Naive thymus-derived CD4-positive, alpha-beta T cell (primary cell): ENCODE measurements around the gene ZNF526. TPM values are rescaled to one million over a fixed set of nuclear protein-coding genes. Genes with fewer than 3 reads are reported as not detected.

Experiments used
- ATAC-seq: fragments of 150-1000 bp; cut with Tn5 transposase; 2 replicates; pipeline ENCODE4 v1.10.0; 2021; ENCODE audit warnings: mild to moderate bottlenecking, moderate library complexity
- CTCF ChIA-PET: fragments of 350-600 bp; sonication (Branson Sonifier 250); formaldehyde crosslinking; loops from one replicate; lab custom pipeline; 2021; ENCODE audit warnings: antibody characterized with exemption; lab: Charles Lee
- POLR2A ChIA-PET: fragments of 350-600 bp; sonication (Branson Sonifier 250); formaldehyde crosslinking; loops from one replicate; lab custom pipeline; 2021; ENCODE audit warnings: antibody characterized with exemption, inconsistent platforms; lab: Charles Lee
- DNase-seq, 9 donors: peaks; one replicate each; pipeline versions ENCODE4 v3.0.0 to v3.0.0-alpha.2; 2020 to 2022; ENCODE audit warnings: mixed read lengths in 1 of 9
- H3K27ac ChIP-seq: one replicate; pipeline ENCODE4 v1.7.0; 2013; ENCODE audit warnings: mild to moderate bottlenecking, low read depth, low read length, moderate library complexity
- H3K27me3 ChIP-seq, 2 donors: one replicate each; pipeline ENCODE4 v1.7.0; 2013; ENCODE audit warnings: low read length in 2 of 2, mild to moderate bottlenecking in 2 of 2, moderate library complexity in 2 of 2; ENCODE audit not compliant: control insufficient read depth in 2 of 2, insufficient read depth in 2 of 2
- H3K36me3 ChIP-seq, 3 experiments: 1 replicate in 2 of 3; 2 replicates in 1 of 3; pipeline ENCODE4 v1.7.0; 2013; ENCODE audit warnings: low read length in 3 of 3, mild to moderate bottlenecking in 3 of 3, moderate library complexity in 1 of 3; ENCODE audit not compliant: insufficient read depth in 3 of 3, control insufficient read depth in 2 of 3
- H3K4me1 ChIP-seq, 2 donors: one replicate each; pipeline ENCODE4 v1.7.0; 2013; ENCODE audit warnings: low read length in 2 of 2, mild to moderate bottlenecking in 2 of 2, moderate library complexity in 1 of 2; ENCODE audit not compliant: control insufficient read depth in 2 of 2, insufficient read depth in 2 of 2
- H3K4me3 ChIP-seq: 2 replicates; pipeline ENCODE4 v1.7.0; 2013; ENCODE audit warnings: mild to moderate bottlenecking, low read length
- H3K9me3 ChIP-seq, 3 experiments: 1 replicate in 2 of 3; 2 replicates in 1 of 3; pipeline ENCODE4 v1.7.0; 2013; ENCODE audit warnings: low read length in 3 of 3; ENCODE audit not compliant: control insufficient read depth in 2 of 3
- H3K27ac Mint-ChIP-seq, 9 donors: one replicate each; pipeline ENCODE4 v1.8.0; 2020 to 2022; ENCODE audit warnings: mixed read lengths in 9 of 9, mild to moderate bottlenecking in 8 of 9, moderate library complexity in 5 of 9, inconsistent platforms in 2 of 9
- H3K27me3 Mint-ChIP-seq, 5 donors: one replicate each; pipeline ENCODE4 v1.8.0; 2021 to 2022; ENCODE audit warnings: mixed read lengths in 5 of 5, mild to moderate bottlenecking in 1 of 5
- H3K36me3 Mint-ChIP-seq, 5 donors: one replicate each; pipeline ENCODE4 v1.8.0; 2020 to 2022; ENCODE audit warnings: mixed read lengths in 5 of 5, mild to moderate bottlenecking in 3 of 5, inconsistent platforms in 1 of 5
- H3K4me1 Mint-ChIP-seq, 7 donors: one replicate each; pipeline ENCODE4 v1.8.0; 2020 to 2022; ENCODE audit warnings: mixed read lengths in 7 of 7, mild to moderate bottlenecking in 3 of 7, inconsistent platforms in 1 of 7
- H3K4me3 Mint-ChIP-seq, 10 donors: one replicate each; pipeline ENCODE4 v1.8.0; 2020 to 2022; ENCODE audit warnings: mild to moderate bottlenecking in 10 of 10, mixed read lengths in 10 of 10, moderate library complexity in 6 of 10, inconsistent platforms in 2 of 10
- H3K9me3 Mint-ChIP-seq, 11 donors: one replicate each; pipeline ENCODE4 v1.8.0; 2020 to 2022; ENCODE audit warnings: mixed read lengths in 11 of 11, mild to moderate bottlenecking in 4 of 11, inconsistent platforms in 1 of 11, moderate library complexity in 1 of 11
- intact Hi-C, 2 donors: fragments of 100-400 bp; cut with micrococcal nuclease; formaldehyde crosslinking; loops; one replicate each; pipeline ENCODE4 v1.15.1; 2023
- polyA plus RNA-seq, 2 donors: library from polyadenylated mRNA; unstranded; fragments of 300-500 nt; fragmentation: Illumina TruSeq; gene quantifications; one replicate each; pipeline ENCODE4 v1.2.3, GENCODE V29; 2021
- total RNA-seq, 6 experiments: library from RNA in 5 of 6; stranded (reverse) in 5 of 6; gene quantifications; 1 replicate in 5 of 6; 2 replicates in 1 of 6; pipeline ENCODE4 v1.2.3 and lab custom pipeline; 2021 to 2026

The ZNF526 gene
- total and polyA plus RNA-seq, 7 experiments from 2014 or later, result 4.0 to 25.2 (median 11.8) TPM

DNA sequence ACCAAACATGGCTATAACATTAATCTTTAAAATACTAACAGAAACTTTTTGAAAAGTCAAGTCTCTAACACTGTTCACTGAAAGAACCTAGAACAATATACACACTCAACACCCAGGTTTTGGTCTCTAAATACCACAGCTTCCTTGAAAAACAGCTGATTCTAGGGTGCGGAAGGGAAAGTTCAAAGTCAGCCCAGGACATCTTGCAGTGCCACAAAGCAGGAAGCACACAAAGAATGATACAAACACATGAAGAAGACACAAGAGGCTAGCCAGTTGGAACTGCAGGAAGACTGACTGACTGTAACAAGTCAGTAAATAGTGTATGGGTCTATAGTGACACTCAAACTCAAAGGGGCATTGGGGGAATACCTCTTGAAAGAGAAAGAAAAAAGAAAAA is 7.2 kb upstream of the ZNF526 start:
- peaks cover 0 to 5% (median 0%) of the 10 kb centered on the region in 11 donors for H3K9me3 Mint-ChIP-seq
- no peaks in the 10 kb centered on the region for H3K9me3 ChIP-seq
- ATAC-seq (no peak), DNase-seq (no peak)
- H3K36me3 ChIP-seq, result peaks cover 20 to 73% (median 30%) of the 10 kb centered on the region in 3 experiments
- no peak overlapping the region for H3K4me3 ChIP-seq
- peak overlapping the region; percentile 52 for H3K27ac ChIP-seq
- H3K4me3 Mint-ChIP-seq, result peak overlapping the region; percentile 26 to 99 (median 78)
- CTCF ChIA-PET, result interaction anchor here (1.0 kb wide), 1 partner anchor 84 kb away, joined by 3 read pairs; no protein-coding TSS in a partner anchor
- intact Hi-C loops, result loop anchor here in 1 of 2 donors (10.0 kb wide), 1 partner anchor 328 kb away; the partner anchor contains the start of gene ARHGEF1
- peak overlapping the region; percentile 40 to 84 (median 67) for H3K27ac Mint-ChIP-seq
- H3K4me1 ChIP-seq, result peaks cover 37 to 45% of the 10 kb centered on the region in 2 donors
- H3K36me3 Mint-ChIP-seq, result peaks cover 12 to 50% (median 39%) of the 10 kb centered on the region in 5 donors
- POLR2A ChIA-PET, result interaction anchor here (0.7 to 8.0 kb wide), 2 partner anchors 13 to 136 kb away, joined by 3 to 56 read pairs; no protein-coding TSS in a partner anchor
- H3K27me3 Mint-ChIP-seq, result peaks cover 0 to 3% (median 0%) of the 10 kb centered on the region in 5 donors
- peaks cover 58 to 79% (median 63%) of the 10 kb centered on the region in 7 donors for H3K4me1 Mint-ChIP-seq
- no peaks in the 10 kb centered on the region for H3K27me3 ChIP-seq

DNA sequence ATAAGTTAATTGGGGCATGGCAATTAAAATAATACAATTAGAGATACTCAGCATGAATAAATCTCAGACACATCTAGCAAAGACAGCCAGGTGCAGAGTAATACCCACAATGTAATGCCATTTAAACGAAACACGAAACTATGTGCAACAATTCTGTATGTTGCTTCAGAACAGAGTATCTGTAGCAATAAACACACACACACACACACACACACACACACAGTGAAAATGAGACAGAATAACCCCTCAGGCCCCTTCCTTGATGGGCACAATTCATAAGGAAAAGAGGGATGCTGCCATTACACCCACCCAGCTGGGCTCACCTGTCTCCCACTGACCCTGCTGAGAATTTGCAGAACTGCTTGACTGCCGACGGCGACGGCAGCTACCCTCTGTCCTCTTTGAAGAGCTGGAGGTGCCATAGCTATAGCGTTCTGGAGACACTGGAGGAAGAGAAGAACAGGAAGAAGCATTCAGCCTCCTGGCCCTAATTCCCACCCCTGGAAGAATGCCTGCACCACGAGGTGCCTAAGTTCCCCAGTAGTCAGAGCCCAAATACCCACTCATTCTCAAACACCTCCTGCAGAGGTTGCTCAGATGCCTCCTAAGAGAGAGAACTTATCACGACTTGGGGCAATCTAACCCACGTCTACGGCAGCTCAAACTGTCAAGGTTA is 5.2 kb upstream of the ZNF526 start:
- peaks cover 56 to 78% (median 64%) of the 10 kb centered on the region in 7 donors for H3K4me1 Mint-ChIP-seq
- H3K4me3 Mint-ChIP-seq, result peak overlapping the region; percentile 89 to 99 (median 95)
- no peak for ATAC-seq
- peaks cover 10 to 34% (median 28%) of the 10 kb centered on the region in 5 donors for H3K36me3 Mint-ChIP-seq
- peaks cover 0 to 3% (median 0%) of the 10 kb centered on the region in 5 donors for H3K27me3 Mint-ChIP-seq
- Histone ChIP-seq H3K4me3 (peak overlapping the region; percentile 75), H3K4me1 (peaks cover 47 to 61% of the 10 kb centered on the region in 2 donors), H3K27me3 (no peaks in the 10 kb centered on the region), H3K9me3 (no peaks in the 10 kb centered on the region), H3K27ac (peak overlapping the region; percentile 99), H3K36me3 (peaks cover 7 to 53% (median 17%) of the 10 kb centered on the region in 3 experiments)
- no peak for DNase-seq
- peak overlapping the region; percentile 30 to 98 (median 88) for H3K27ac Mint-ChIP-seq
- POLR2A ChIA-PET, result interaction anchor here (1.3 to 8.0 kb wide), 7 partner anchors 9 to 102 kb away, joined by 3 to 84 read pairs (median 6); partner anchors contain the start of gene GSK3A
- CTCF ChIA-PET, result interaction anchor here (1.0 to 2.3 kb wide), 4 partner anchors 13 to 82 kb away, joined by 3 to 8 read pairs (median 6); partner anchors contain the start of gene POU2F2
- peaks cover 0 to 5% (median 0%) of the 10 kb centered on the region in 11 donors for H3K9me3 Mint-ChIP-seq
- intact Hi-C loops, result loop anchor here (5.0 to 10.0 kb wide), 2 partner anchors 182 to 330 kb away; partner anchors contain the start of gene ARHGEF1 (in 1 of the 2)

DNA sequence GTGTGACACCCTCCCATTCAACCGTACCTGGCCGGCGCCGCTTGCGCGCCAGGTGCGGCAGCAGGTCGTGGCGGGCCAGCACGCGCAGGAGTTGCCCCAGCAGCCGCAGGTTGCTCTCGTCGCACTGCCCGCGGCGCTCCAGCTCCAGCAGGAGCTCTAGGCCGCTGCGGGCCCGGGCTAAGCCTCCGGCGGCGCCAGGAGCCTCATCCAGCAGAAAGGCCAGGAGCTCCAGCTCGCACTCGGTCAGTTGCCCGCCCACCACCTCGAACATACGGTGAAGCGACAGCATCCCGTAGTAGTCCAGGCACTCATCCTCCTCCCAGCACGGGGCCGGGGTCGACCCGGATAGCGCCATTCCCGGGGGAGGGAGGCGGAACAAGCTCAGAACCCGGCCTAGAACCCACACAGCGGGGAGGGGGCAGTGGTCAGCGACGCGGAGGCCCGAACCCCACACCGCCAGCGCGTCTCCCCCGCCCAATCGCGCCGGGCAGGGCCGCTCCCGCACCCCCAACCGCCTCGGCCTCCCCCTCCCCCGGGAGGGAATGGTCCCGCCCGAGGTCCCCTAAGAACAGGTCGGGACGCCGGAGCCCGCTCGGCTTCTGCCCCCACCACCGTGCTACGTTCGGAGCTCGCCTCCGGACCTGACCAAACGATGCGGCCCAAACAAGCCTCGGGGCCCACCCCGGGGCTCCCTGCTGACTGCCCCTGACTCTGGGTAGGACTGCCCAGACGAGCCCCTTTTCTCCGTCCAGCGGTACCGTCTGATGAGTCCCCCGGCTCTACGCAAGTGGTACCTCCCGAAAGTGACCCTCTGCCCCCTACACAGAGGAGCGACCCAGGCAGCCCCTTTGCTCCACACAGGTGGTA is 3.2 kb upstream of the ZNF526 start:
- H3K36me3 ChIP-seq, result peaks cover 5 to 43% (median 17%) of the 10 kb centered on the region in 3 experiments
- peaks cover 0 to 3% (median 0%) of the 10 kb centered on the region in 5 donors for H3K27me3 Mint-ChIP-seq
- H3K27ac Mint-ChIP-seq, result peak overlapping the region; percentile 94 to 100 (median 98)
- H3K36me3 Mint-ChIP-seq, result peaks cover 8 to 33% (median 25%) of the 10 kb centered on the region in 5 donors
- H3K9me3 Mint-ChIP-seq, result peaks cover 0 to 5% (median 0%) of the 10 kb centered on the region in 11 donors
- H3K4me3 ChIP-seq, result peak overlapping the region; percentile 75
- peaks cover 55 to 71% of the 10 kb centered on the region in 2 donors for H3K4me1 ChIP-seq
- POLR2A ChIA-PET, result interaction anchor here (0.9 to 8.0 kb wide), 9 partner anchors 9 to 87 kb away, joined by 3 to 84 read pairs (median 6); partner anchors contain the start of gene GSK3A
- DNase-seq, result peak in 5 of 9 donors; percentile 22 to 54 (median 27)
- no peak for ATAC-seq
- intact Hi-C loops, result loop anchor here (1.0 to 10.0 kb wide), 13 partner anchors 16 to 358 kb away; partner anchors contain the start of genes PAFAH1B3 (in 2 of the 2), PRR19 (in 2 of the 2), ARHGEF1 (in 1 of the 2) and MEGF8 (in 1 of the 2)
- peak overlapping the region; percentile 99 for H3K27ac ChIP-seq
- peak overlapping the region; percentile 89 to 99 (median 95) for H3K4me3 Mint-ChIP-seq
- no peaks in the 10 kb centered on the region for H3K27me3 ChIP-seq
- no peaks in the 10 kb centered on the region for H3K9me3 ChIP-seq
- CTCF ChIA-PET, result interaction anchor here (0.8 to 2.3 kb wide), 5 partner anchors 15 to 108 kb away, joined by 3 to 8 read pairs (median 6); no protein-coding TSS in a partner anchor
- H3K4me1 Mint-ChIP-seq, result peaks cover 59 to 82% (median 71%) of the 10 kb centered on the region in 7 donors

DNA sequence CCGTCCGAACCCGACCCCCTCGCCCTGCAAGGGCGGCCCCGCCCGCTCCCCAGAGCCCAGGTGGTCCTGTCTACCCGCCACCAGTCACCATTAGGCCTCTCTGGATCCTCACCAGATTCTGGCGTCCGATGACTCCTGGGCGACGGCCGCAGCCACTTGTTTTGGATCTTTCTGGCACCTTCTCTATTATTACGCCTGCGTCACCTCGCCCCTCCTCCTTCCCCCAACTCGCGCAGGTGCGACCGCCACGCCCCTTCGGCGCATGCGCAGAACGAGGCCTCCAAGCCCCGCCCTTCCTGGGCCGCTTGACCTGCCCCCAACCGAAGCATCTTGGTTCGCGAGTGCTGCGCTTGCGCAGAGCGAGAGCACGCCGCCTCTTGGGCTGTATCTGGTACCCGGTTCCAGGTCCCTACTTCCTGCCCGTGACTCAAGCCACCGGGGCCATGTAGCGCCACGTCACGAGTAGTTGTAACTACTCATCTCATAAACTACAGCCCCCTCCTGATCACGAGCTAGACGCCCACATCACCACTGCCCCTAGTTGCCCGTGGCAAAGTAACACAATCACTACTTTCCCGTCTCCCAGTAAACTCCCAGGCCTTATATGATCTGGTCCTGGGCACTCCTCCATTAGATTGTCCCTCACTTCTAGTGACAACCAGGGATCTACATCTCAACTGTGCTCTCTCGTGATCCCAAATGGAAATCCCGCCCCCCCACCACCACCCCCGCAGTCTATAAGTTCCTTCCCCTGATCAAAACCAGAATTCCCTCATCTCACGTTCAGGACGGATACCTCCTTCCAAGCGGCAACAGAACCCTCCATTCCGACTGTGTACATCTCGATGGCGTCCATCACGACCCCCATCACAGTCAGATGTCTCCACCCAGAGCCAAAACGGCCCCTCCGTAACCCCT is 2.3 kb upstream of the ZNF526 start, which contains the start of gene DEDD2:
Gene DEDD2 (minus strand): TSS at position 158 of the 918 bp plus-strand sequence. CDS start 670 bp downstream, outside the sequence.
- Mint-ChIP-seq H3K36me3 (peaks cover 7 to 36% (median 28%) of the 10 kb centered on the region in 5 donors), H3K4me1 (peaks cover 62 to 82% (median 73%) of the 10 kb centered on the region in 7 donors), H3K27me3 (peaks cover 0 to 3% (median 0%) of the 10 kb centered on the region in 5 donors), H3K4me3 (peak within 1 kb of the TSS; percentile 89 to 99 (median 95)), H3K9me3 (peaks cover 0 to 5% (median 0%) of the 10 kb centered on the region in 11 donors), H3K27ac (peak within 1 kb of the TSS; percentile 94 to 100 (median 98))
- peaks cover 5 to 35% (median 17%) of the 10 kb centered on the region in 3 experiments for H3K36me3 ChIP-seq
- ChIA-PET POLR2A (interaction anchor here (0.6 to 8.0 kb wide), 4 partner anchors 15 to 85 kb away, joined by 3 to 84 read pairs (median 36); partner anchors contain the start of genes GSK3A and PAFAH1B3), CTCF (interaction anchor here (2.0 to 3.5 kb wide), 2 partner anchors 26 to 61 kb away, joined by 6 to 24 read pairs; partner anchors contain the start of gene GSK3A)
- no peaks in the 10 kb centered on the region for H3K9me3 ChIP-seq
- peak; percentile 99 to 100 (median 100) for DNase-seq
- H3K4me3 ChIP-seq, result peak within 1 kb of the TSS; percentile 75
- peak within 1 kb of the TSS; percentile 99 for H3K27ac ChIP-seq
- H3K27me3 ChIP-seq, result no peaks in the 10 kb centered on the region
- peaks cover 55 to 66% of the 10 kb centered on the region in 2 donors for H3K4me1 ChIP-seq
- ATAC-seq, result peak; percentile 87
- intact Hi-C loops, result loop anchor here (1.0 to 10.0 kb wide), 13 partner anchors 17 to 359 kb away; partner anchors contain the start of genes PAFAH1B3 (in 2 of the 2), PRR19 (in 2 of the 2), ARHGEF1 (in 1 of the 2) and MEGF8 (in 1 of the 2)

DNA sequence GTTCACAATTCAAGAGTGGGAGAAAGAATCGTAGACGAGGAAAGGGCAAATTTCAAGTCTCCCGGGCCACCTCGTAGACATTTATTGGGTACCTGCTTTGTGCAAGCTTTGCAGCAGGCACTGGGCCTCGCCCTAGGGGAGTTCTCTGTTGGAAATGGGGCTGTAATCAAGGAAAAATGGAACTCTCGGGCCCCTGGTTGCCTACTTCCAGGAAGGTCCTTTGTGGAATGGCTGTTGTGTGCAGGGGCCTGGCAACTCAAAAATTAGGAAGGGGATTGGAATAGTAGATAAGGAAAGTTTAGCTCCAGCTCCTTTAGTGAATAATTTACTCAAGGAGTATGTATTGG is 612 bp downstream of the ZNF526 start:
- Mint-ChIP-seq H3K4me3 (peak overlapping the region; percentile 95 to 99 (median 98)), H3K27ac (peak overlapping the region; percentile 88 to 98 (median 95)), H3K27me3 (peaks cover 0 to 3% (median 0%) of the 10 kb centered on the region in 5 donors), H3K9me3 (peaks cover 0 to 5% (median 0%) of the 10 kb centered on the region in 11 donors), H3K36me3 (peaks cover 0 to 27% (median 14%) of the 10 kb centered on the region in 5 donors), H3K4me1 (peaks cover 40 to 56% (median 48%) of the 10 kb centered on the region in 7 donors)
- Histone ChIP-seq H3K9me3 (no peaks in the 10 kb centered on the region), H3K36me3 (peaks cover 0 to 30% (median 0%) of the 10 kb centered on the region in 3 experiments), H3K27ac (peak overlapping the region; percentile 88), H3K4me1 (peaks cover 31 to 37% of the 10 kb centered on the region in 2 donors), H3K27me3 (no peaks in the 10 kb centered on the region), H3K4me3 (peak overlapping the region; percentile 72)
- no peak for ATAC-seq
- ChIA-PET CTCF (interaction anchor here (0.6 to 3.5 kb wide), 4 partner anchors 13 to 76 kb away, joined by 3 to 24 read pairs (median 4); partner anchors contain the start of gene GSK3A), POLR2A (interaction anchor here (0.6 to 7.9 kb wide), 6 partner anchors 12 to 1650 kb away, joined by 3 to 84 read pairs (median 4); partner anchors contain the start of gene GSK3A)
- DNase-seq, result no peak
- intact Hi-C loops, result loop anchor here (1.0 kb wide), 7 partner anchors 21 to 145 kb away; partner anchors contain the start of genes GSK3A (in 2 of the 2) and MEGF8 (in 1 of the 2)
